Astrocyte (in vitro differentiated cells and primary cell): ENCODE measurements around the gene MAPK12. TPM values are rescaled to one million over a fixed set of nuclear protein-coding genes. Genes with fewer than 3 reads are reported as not detected.

ENCODE experiments used
- DNase-seq: peaks from one replicate; pipeline ENCODE4 v3.0.0-alpha.2; 2010; ENCODE audit warnings: low read depth
- FAIRE-seq: peaks from 2 replicates; lab custom pipeline; 2011; peaks lifted over from hg19 to GRCh38; lab: Jason Lieb, UNC
- H2AFZ ChIP-seq: 2 replicates; pipeline ENCODE4 v1.6.0; 2012; ENCODE audit warnings: low read depth, low read length, inconsistent platforms
- H3K27ac ChIP-seq: 2 replicates; pipeline ENCODE4 v1.5.1; 2011; ENCODE audit warnings: low read depth, low read length, inconsistent platforms
- H3K27me3 ChIP-seq: 2 replicates; pipeline ENCODE4 v1.6.0; 2011; ENCODE audit warnings: low read length, inconsistent platforms; ENCODE audit not compliant: insufficient read depth
- H3K36me3 ChIP-seq: 2 replicates; pipeline ENCODE4 v1.5.1; 2011; ENCODE audit warnings: low read length, inconsistent platforms; ENCODE audit not compliant: insufficient read depth
- H3K4me1 ChIP-seq: 2 replicates; pipeline ENCODE4 v1.5.1; 2011; ENCODE audit warnings: low read length, inconsistent platforms; ENCODE audit not compliant: insufficient read depth
- H3K4me2 ChIP-seq: 2 replicates; pipeline ENCODE4 v1.6.0; 2012; ENCODE audit warnings: low read length, inconsistent platforms
- H3K4me3 ChIP-seq: 2 replicates; pipeline ENCODE4 v1.5.1; 2011; ENCODE audit warnings: low read depth, mild to moderate bottlenecking, low read length, inconsistent platforms; ENCODE audit not compliant: insufficient read depth
- H3K79me2 ChIP-seq: 2 replicates; pipeline ENCODE4 v1.6.0; 2012; ENCODE audit warnings: mild to moderate bottlenecking, low read length, inconsistent platforms; ENCODE audit not compliant: insufficient read depth
- H3K9ac ChIP-seq: 2 replicates; pipeline ENCODE4 v1.6.0; 2012; ENCODE audit warnings: mild to moderate bottlenecking, low read length, inconsistent platforms
- H3K9me3 ChIP-seq: 2 replicates; pipeline ENCODE4 v1.5.1; 2012; ENCODE audit warnings: low read depth, mild to moderate bottlenecking, low read length, inconsistent platforms; ENCODE audit not compliant: insufficient read depth
- H4K20me1 ChIP-seq: 2 replicates; pipeline ENCODE4 v1.6.0; 2012; ENCODE audit warnings: low read length, inconsistent platforms; ENCODE audit not compliant: insufficient read depth
- H3K27ac Mint-ChIP-seq: one replicate; pipeline ENCODE4 v1.8.0; 2021; ENCODE audit warnings: mild to moderate bottlenecking, mixed read lengths; ENCODE audit not compliant: unreplicated experiment
- H3K27me3 Mint-ChIP-seq: one replicate; pipeline ENCODE4 v1.8.0; 2021; ENCODE audit warnings: low read depth, mixed read lengths; ENCODE audit not compliant: unreplicated experiment
- H3K36me3 Mint-ChIP-seq: one replicate; pipeline ENCODE4 v1.8.0; 2021; ENCODE audit warnings: low read depth, mixed read lengths; ENCODE audit not compliant: unreplicated experiment
- H3K4me1 Mint-ChIP-seq: one replicate; pipeline ENCODE4 v1.8.0; 2021; ENCODE audit warnings: low read depth, mixed read lengths; ENCODE audit not compliant: unreplicated experiment
- H3K4me3 Mint-ChIP-seq: one replicate; pipeline ENCODE4 v1.8.0; 2021; ENCODE audit warnings: mild to moderate bottlenecking, moderate library complexity, mixed read lengths; ENCODE audit not compliant: unreplicated experiment
- H3K9me3 Mint-ChIP-seq: one replicate; pipeline ENCODE4 v1.8.0; 2021; ENCODE audit warnings: mild to moderate bottlenecking, mixed read lengths; ENCODE audit not compliant: unreplicated experiment
- EZH2 ChIP-seq: IDR thresholded peaks from 2 replicates; pipeline ENCODE4 v1.6.1; 2012; ENCODE audit warnings: mild to moderate bottlenecking, low read length, inconsistent platforms; ENCODE audit not compliant: insufficient read depth
- total RNA-seq: library from RNA; stranded (reverse); gene quantifications from 2 replicates; pipeline ENCODE4 v1.2.1, GENCODE V29; 2021
- TF ChIP-seq, protein P1 (sequence below): IDR thresholded peaks from 2 replicates; pipeline ENCODE4 v1.5.1; 2011; ENCODE audit warnings: low read depth, mild to moderate bottlenecking, inconsistent platforms, low read length, moderate library complexity; ENCODE audit not compliant: insufficient read depth

Gene MAPK12
- total RNA-seq, 1 donor from 2014 or later = 36.4 TPM

DNA sequence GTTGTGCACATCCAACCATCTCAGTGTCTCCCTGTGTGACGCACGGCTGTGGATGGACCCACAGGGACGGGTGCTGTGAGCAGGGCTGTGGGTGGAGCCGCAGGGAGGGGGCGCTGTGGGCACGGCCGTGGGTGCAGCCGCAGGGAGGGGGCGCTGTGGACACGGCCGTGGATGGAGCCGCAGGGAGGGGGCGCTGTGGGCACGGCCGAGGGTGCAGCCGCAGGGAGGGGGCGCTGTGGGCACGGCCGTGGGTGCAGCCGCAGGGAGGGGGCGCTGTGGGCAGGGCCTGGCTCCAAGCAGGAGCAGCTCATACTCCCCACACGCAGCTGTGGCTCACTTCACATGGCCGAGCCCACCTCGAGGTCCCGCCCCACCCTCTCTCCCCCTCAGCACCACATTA lies 14.7 kb upstream of the MAPK12 start:
- no peaks in the 10 kb centered on the region for H3K9me3 ChIP-seq
- TF ChIP-seq, protein P1, sequence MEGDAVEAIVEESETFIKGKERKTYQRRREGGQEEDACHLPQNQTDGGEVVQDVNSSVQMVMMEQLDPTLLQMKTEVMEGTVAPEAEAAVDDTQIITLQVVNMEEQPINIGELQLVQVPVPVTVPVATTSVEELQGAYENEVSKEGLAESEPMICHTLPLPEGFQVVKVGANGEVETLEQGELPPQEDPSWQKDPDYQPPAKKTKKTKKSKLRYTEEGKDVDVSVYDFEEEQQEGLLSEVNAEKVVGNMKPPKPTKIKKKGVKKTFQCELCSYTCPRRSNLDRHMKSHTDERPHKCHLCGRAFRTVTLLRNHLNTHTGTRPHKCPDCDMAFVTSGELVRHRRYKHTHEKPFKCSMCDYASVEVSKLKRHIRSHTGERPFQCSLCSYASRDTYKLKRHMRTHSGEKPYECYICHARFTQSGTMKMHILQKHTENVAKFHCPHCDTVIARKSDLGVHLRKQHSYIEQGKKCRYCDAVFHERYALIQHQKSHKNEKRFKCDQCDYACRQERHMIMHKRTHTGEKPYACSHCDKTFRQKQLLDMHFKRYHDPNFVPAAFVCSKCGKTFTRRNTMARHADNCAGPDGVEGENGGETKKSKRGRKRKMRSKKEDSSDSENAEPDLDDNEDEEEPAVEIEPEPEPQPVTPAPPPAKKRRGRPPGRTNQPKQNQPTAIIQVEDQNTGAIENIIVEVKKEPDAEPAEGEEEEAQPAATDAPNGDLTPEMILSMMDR = no peak
- TF ChIP-seq EZH2 = no peak
- Mint-ChIP-seq H3K4me1 (peaks cover 8% of the 10 kb centered on the region), H3K27me3 (no peaks in the 10 kb centered on the region), H3K36me3 (peaks cover 2% of the 10 kb centered on the region), H3K27ac (no peak overlapping the region), H3K9me3 (no peaks in the 10 kb centered on the region), H3K4me3 (no peak overlapping the region)
- H4K20me1 ChIP-seq = peaks cover 41% of the 10 kb centered on the region
- H3K79me2 ChIP-seq = no peaks in the 10 kb centered on the region
- H3K4me3 ChIP-seq = no peak overlapping the region
- no peak overlapping the region for H3K9ac ChIP-seq
- H3K36me3 ChIP-seq = peaks cover 8% of the 10 kb centered on the region
- DNase-seq = no peak
- no peak for FAIRE-seq
- H3K27ac ChIP-seq = no peak overlapping the region
- H3K4me1 ChIP-seq = peaks cover 5% of the 10 kb centered on the region
- H3K4me2 ChIP-seq = no peak overlapping the region
- H2AFZ ChIP-seq = no peak overlapping the region
- no peaks in the 10 kb centered on the region for H3K27me3 ChIP-seq

DNA sequence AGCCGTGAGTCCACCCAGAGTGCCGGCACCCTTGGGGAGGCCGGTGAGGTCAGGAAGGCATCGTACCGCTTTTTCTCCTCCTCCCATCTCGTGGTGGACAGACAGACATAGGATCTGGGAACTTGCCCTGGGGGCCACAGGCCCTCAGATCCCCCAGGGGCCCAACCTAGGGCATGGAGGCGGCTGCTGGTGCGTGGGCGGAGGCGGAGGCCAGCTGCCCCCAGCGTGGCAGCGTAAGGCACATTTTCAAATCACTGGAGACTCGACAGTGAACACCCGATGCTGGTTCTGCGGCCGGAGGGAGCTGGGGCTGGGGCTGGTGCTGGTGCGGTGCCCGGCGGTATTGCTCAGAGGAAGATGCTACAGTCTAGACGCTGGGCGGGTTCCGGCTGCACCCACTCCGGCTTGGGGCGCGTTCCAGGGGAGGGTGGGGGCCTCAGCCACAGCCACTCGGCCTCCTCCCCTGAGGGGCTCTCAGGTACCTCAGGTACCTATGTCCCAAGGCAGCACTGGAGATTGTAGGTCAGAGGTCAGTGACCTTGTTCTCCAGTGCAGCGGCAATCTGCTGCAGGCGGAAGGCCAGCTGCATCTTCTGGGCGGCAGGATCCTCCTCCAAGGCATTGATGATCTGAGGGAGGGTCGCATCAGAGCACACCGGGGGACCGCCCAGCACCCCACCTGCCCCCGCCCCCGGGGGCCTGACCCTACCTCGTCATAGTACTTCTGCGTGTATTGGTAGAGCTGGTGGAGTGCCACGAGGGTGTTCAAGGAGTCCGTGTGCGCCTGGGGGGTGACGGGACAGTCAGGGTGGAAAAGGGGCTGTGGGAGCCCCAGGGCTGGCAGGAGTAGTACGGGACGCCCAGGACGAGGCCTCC lies 13.9 kb upstream of the MAPK12 start:
- H3K36me3 ChIP-seq = peaks cover 6% of the 10 kb centered on the region
- no peak overlapping the region for H3K4me2 ChIP-seq
- Mint-ChIP-seq H3K27ac (no peak overlapping the region), H3K36me3 (peaks cover 2% of the 10 kb centered on the region), H3K4me3 (no peak overlapping the region), H3K4me1 (peaks cover 8% of the 10 kb centered on the region), H3K27me3 (no peaks in the 10 kb centered on the region), H3K9me3 (no peaks in the 10 kb centered on the region)
- H3K9me3 ChIP-seq = no peaks in the 10 kb centered on the region
- peaks cover 37% of the 10 kb centered on the region for H4K20me1 ChIP-seq
- H3K27me3 ChIP-seq = no peaks in the 10 kb centered on the region
- H3K4me1 ChIP-seq = peaks cover 8% of the 10 kb centered on the region
- FAIRE-seq = no peak
- no peak for TF ChIP-seq EZH2
- TF ChIP-seq, protein P1 = no peak
- DNase-seq = no peak
- no peak overlapping the region for H3K27ac ChIP-seq
- H3K4me3 ChIP-seq = no peak overlapping the region
- H3K9ac ChIP-seq = no peak overlapping the region
- H2AFZ ChIP-seq = no peak overlapping the region
- H3K79me2 ChIP-seq = no peaks in the 10 kb centered on the region

DNA sequence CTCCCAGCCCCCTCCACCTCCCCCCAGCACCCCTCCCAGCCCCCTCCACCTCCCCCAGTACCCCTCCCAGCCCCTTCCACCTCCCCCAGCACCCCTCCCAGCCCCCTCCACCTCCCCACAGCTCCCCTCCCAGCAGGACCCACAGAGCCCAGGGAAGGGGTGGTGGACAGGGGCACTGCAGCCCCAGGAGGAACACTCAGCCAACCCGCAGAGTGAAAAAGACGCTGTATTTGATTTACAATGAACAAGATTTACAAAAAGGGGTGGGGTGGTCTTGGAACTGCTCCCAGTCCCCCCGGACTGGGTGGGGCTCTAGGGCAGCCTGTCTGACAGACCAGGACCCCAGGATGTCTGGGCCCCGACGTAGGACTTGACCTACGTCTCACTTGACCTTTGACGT lies 13.3 kb upstream of the MAPK12 start:
- Histone ChIP-seq H3K79me2 (no peaks in the 10 kb centered on the region), H4K20me1 (peaks cover 37% of the 10 kb centered on the region), H3K9me3 (no peaks in the 10 kb centered on the region), H3K27me3 (no peaks in the 10 kb centered on the region), H3K4me3 (no peak overlapping the region), H3K4me1 (peaks cover 9% of the 10 kb centered on the region), H3K36me3 (peaks cover 3% of the 10 kb centered on the region), H3K27ac (no peak overlapping the region), H2AFZ (no peak overlapping the region), H3K4me2 (no peak overlapping the region), H3K9ac (no peak overlapping the region)
- Mint-ChIP-seq H3K36me3 (peaks cover 2% of the 10 kb centered on the region), H3K4me1 (peaks cover 8% of the 10 kb centered on the region), H3K9me3 (no peaks in the 10 kb centered on the region), H3K27me3 (no peaks in the 10 kb centered on the region), H3K4me3 (no peak overlapping the region), H3K27ac (no peak overlapping the region)
- TF ChIP-seq, protein P1 = no peak
- TF ChIP-seq EZH2 = no peak
- no peak for FAIRE-seq
- DNase-seq = no peak
